Duodenal mucosa (tissue), 2 donors: ENCODE results near the gene SLFN13.
"Not testable (repeated sequence)": the region's sequence is repeated elsewhere in the genome, so short reads cannot be mapped to it uniquely, and the experiment has no call there.

Experiments
- H3K27ac ChIP-seq: one replicate; pipeline ENCODE4 v1.7.0; 2013; ENCODE audit warnings: low read depth, low read length
- H3K27me3 ChIP-seq, 2 donors: one replicate each; pipeline ENCODE4 v1.7.0; 2013; ENCODE audit warnings: low read length in 2 of 2, control low read depth in 1 of 2; ENCODE audit not compliant: insufficient read depth in 2 of 2, control insufficient read depth in 1 of 2
- H3K36me3 ChIP-seq, 2 donors: one replicate each; pipeline ENCODE4 v1.7.0; 2013; ENCODE audit warnings: low read length in 2 of 2, control low read depth in 1 of 2; ENCODE audit not compliant: insufficient read depth in 2 of 2, control insufficient read depth in 1 of 2
- H3K4me1 ChIP-seq, 2 donors: one replicate each; pipeline ENCODE4 v1.7.0; 2013; ENCODE audit warnings: low read length in 2 of 2, control low read depth in 1 of 2; ENCODE audit not compliant: insufficient read depth in 2 of 2, control insufficient read depth in 1 of 2
- H3K4me3 ChIP-seq, 2 donors: one replicate each; pipeline ENCODE4 v1.7.0; 2013; ENCODE audit warnings: low read length in 2 of 2, low read depth in 1 of 2
- H3K9ac ChIP-seq, 2 donors: one replicate each; pipeline ENCODE4 v1.7.0; 2013; ENCODE audit warnings: low read length in 2 of 2, low read depth in 1 of 2
- H3K9me3 ChIP-seq, 2 donors: one replicate each; pipeline ENCODE4 v1.7.0; 2013; ENCODE audit warnings: low read length in 2 of 2, control low read depth in 1 of 2; ENCODE audit not compliant: control insufficient read depth in 1 of 2

The SLFN13 gene

DNA sequence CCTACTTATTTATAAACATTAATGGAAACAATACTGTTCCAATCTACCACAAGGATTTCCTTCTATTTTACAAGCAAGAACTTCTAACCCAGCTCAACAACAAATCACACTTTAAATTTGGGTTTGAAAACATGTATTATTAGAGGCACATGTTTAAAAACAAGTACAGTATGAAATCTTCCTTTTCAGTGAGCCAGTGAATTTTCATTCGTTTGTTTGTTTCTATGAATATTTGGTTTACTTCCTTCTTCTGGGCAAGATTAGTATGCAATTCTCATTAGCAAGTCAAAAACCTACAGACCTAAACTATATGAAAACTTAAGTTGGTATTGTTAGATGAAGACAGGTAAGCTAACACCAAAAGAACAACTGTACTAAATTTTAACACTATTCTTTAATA, 42.0 kb downstream of the SLFN13 start:
- peaks cover 7 to 20% of the 10 kb centered on the region in 2 donors for H3K36me3 ChIP-seq
- H3K27ac ChIP-seq = no peak overlapping the region
- H3K9me3 ChIP-seq = no peaks in the 10 kb centered on the region
- no peak overlapping the region for H3K4me3 ChIP-seq
- no peaks in the 10 kb centered on the region for H3K27me3 ChIP-seq
- H3K4me1 ChIP-seq = no peaks in the 10 kb centered on the region
- no peak overlapping the region for H3K9ac ChIP-seq

DNA sequence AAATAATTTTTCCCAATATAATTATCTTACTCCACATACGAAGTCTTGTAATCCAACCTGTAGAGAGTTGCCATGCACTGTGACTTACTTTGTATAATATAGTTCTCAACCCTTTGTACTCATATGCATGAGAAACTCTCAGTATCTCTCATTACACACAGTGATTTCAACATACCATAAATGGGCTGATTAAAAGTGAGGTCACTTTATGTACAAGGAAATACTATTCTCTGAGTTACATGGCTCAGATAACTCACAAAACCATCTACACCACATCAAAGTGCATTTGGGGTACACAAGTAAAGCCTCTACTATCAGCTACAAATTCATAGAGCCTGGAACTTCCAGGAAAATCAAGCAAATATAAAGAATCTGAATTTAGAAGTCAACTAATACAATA, 44.2 kb downstream of the SLFN13 start:
- H3K27me3 ChIP-seq = no peaks in the 10 kb centered on the region
- H3K9me3 ChIP-seq = no peaks in the 10 kb centered on the region
- peaks cover 0 to 2% of the 10 kb centered on the region in 2 donors for H3K36me3 ChIP-seq
- H3K27ac ChIP-seq = no peak overlapping the region
- H3K9ac ChIP-seq = no peak overlapping the region
- no peak overlapping the region for H3K4me3 ChIP-seq
- no peaks in the 10 kb centered on the region for H3K4me1 ChIP-seq

DNA sequence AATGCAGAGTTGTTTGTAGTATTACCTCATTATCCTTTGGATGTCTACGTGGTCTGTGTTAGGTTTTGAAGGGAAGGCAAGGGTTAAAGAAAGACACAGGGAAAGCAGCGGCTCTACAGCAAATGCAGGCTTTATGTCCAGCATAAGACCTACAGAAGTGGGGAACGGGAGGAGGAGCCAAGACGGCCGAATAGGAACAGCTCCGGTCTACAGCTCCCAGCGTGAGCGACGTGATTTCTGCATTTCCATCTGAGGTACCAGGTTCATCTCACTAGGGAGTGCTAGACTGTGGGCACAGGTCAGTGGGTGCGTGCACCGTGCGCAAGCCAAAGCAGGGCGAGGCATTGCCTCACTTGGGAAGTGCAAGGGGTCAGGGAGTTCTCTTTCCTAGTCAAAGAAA, 54.8 kb downstream of the SLFN13 start:
- not testable (repeated sequence) for H3K9me3 ChIP-seq, H3K9ac ChIP-seq, H3K4me3 ChIP-seq, H3K4me1 ChIP-seq, H3K27me3 ChIP-seq, H3K36me3 ChIP-seq, H3K27ac ChIP-seq

DNA sequence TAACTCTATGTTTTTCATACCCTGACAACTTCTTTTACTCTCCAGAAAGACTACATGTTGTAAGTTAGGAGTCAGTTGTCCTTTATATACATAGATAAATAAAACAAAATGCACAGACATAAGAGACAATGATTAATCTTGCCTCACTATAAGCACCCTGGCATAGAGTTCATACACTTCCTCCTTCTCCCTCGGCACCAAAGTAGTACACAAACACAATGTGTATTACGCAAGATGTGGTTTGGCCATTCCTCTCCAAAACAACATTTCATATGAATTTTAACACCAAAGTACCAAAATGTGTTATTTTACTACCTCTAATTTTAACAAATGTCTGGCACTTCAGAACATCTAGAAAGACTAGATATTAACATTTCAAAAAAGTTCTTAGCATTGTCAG, 57.9 kb downstream of the SLFN13 start:
- Histone ChIP-seq H3K9me3 (no peaks in the 10 kb centered on the region), H3K9ac (no peak overlapping the region), H3K4me3 (no peak overlapping the region), H3K4me1 (no peaks in the 10 kb centered on the region), H3K36me3 (no peaks in the 10 kb centered on the region), H3K27ac (no peak overlapping the region), H3K27me3 (no peaks in the 10 kb centered on the region)

DNA sequence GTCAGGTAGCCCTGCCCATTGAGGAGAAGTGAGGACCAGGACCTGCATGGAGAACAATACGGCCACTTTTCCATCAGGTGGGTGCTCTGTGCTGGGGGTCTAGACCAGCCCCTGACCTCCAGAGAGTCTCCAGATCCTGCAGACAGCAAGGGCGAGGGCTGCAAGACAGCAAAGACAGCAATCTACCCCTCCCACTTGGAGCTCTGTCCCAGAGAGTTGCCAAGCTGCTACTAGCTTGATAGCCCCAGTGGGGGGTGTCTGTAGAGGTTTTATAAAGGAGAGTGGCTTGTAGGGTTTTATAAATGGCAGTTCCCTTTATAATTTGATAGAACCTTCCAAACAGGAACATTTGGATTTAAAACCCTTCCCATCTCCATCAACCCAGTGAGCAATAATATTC, 58.4 kb downstream of the SLFN13 start:
- Histone ChIP-seq H3K9me3 (no peaks in the 10 kb centered on the region), H3K4me1 (no peaks in the 10 kb centered on the region), H3K27me3 (no peaks in the 10 kb centered on the region), H3K36me3 (no peaks in the 10 kb centered on the region), H3K27ac (no peak overlapping the region), H3K4me3 (no peak overlapping the region), H3K9ac (no peak overlapping the region)

DNA sequence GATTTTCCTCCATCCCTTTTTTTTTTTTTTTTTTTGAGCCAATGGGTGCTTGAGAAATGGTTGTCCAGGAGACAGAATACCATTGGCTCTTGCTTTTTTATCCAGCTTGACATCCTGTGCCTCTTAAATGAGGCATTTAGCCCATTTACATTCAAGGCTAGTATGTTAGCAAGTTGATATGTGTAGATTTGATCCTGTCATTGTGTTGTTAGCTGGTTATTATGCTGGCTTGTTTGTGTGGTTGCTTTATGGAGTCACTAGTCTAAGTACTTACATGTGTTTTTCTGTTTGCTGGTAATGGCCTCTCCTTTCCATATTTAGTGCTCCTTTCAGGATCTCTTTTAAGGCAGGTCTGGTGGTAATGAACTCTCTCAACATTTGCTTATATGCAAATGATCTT, 61.1 kb downstream of the SLFN13 start:
- no peak overlapping the region for H3K9ac ChIP-seq
- no peaks in the 10 kb centered on the region for H3K4me1 ChIP-seq
- no peaks in the 10 kb centered on the region for H3K27me3 ChIP-seq
- no peak overlapping the region for H3K27ac ChIP-seq
- no peak overlapping the region for H3K4me3 ChIP-seq
- H3K36me3 ChIP-seq = no peaks in the 10 kb centered on the region
- H3K9me3 ChIP-seq = no peaks in the 10 kb centered on the region
